Measurements from ENCODE around the gene SEPTIN11.

The SEPTIN11 gene

DNA sequence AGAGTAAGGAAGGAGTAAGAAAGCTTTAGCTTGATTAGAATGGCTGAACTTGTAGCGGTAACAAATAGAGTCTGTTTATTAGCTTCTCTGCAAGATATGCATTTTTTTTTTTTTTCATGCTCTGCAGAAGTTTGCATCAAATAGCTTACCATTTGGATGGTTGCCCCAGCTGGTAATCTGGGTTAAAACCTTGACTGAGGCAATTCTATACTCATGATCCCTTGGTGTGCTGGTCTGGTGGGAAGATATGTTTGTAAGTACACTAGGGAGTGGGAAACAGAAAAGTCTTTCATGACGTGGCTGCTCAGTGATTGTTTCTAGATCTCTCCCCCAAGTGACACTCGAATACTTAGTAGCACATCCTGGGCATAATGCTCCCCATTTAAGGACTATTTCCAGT lies 32.1 kb downstream of the SEPTIN11 start:
- DNase-seq, result no peak

DNA sequence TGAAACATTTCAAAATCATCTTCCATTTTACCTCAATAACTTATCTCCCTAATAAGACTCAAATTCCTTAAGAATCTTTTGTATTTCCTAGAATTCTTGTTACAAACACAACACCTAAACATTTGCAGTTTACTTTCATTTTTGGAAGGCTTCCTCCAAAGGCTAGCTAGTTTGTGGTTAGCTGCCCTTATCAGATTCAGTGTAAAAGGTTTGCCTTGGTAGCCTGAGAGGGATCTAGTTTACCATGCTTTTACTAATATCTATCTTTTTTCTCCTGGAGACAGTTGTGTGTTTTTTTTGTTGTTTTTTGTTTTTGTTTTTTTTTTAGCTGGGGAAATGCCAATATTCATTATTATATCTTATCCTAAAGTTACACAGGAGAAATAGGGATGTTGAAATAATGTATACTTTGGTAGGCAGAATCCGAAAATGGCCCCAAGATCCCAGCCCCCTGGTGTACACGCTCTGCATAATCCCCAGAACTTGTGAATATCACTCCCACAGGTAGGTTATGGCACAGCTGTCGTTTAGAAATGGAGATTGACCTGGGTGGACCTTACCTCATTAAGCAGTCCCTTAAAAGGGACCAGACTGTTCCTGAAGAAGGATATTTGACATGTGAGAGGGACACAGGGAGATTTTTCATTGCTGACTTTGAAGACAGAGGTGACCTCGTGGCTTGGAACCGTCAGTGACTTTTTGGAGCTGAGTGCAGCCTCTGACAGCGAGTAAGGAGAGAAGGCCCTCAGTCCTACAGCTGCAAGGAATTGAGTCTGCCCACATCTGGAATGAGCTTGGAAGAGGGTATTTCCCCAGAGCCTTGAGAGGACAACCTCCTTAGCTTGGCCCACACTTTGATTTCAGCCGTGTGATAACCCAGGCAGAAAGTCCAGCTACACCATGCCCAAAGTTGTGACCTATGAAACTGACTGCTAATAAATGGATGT lies 33.4 kb downstream of the SEPTIN11 start:
- no peak for DNase-seq

DNA sequence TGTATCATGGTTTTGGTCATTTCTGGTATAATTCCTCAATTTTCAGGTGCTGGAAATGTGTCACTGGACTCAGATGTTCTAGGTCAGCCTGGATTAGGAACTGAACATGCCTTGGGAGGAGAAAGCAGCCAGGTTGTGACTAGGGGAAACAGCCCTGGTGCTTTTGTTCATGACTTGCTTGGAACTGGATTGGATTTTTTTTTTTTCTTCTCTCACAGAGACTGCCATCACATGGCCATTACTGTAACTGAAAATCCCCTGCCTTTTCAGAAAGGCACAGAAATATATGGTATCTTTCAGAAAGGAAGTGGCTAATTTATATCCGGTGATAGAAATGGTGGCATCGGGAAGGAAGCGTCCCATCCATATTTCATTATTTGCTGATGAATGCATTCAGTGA lies 34.6 kb downstream of the SEPTIN11 start:
- no peak for DNase-seq

DNA sequence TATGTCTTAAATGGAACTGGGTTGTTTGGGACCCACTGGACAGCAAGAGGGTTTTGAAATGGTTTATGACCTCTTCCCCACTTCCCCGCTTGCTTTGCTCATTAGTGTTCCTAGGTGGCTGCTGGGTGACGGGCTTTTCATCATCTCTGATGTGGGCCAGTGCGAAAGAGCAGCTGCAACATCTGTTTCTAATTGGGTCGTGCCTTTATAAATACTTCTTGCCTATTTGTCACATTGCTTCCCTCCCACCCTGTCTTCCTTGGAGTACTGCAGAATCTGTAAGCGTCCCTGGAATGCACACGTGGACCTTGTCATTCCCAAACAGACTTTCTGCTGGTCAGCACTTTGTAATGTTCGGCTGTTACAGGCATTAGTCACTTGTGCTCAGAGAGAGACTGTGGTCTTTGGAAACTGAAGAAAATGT lies 35.2 kb downstream of the SEPTIN11 start:
- no peak for DNase-seq

DNA sequence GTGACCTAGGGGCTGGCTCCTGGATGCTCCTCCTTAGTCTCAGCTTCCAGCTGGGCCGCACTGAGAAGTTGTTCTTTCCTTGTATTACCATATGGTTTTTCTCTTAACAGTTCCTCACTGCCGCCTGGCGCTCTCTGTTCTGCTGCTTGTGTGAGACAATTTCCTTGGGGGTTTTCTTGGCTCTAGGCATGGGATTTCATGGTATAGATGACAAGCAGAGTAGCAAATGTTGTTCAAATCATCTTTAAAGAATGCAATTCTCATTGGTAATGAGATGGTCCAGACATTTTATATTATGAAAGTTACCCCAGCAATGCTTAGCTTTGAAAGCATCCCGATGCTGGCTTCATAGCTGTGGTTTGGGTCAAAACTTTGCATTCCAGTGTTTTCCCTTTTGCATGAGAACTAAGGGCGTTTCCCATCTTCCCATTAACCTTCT lies 37.6 kb downstream of the SEPTIN11 start:
- no peak for DNase-seq

DNA sequence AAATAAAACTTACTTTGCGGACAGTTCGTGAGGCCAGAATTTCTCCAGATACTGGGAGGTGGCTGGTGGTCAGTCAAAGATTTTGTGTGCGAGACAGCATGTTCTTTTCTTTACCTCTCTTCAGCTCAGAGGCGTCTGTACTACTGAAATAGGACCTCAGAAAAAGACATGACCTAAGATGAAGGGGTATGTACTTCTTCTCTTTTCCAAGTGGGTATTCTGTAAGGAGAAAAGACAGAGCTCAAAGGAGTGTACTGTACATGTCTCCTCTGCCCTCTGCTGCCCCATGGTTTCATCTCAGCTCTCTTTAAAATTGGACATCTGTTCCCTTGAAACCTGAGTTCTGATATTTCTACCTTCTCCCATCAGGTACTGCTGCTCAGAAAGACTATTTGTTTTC lies 38.1 kb downstream of the SEPTIN11 start:
- no peak for DNase-seq

DNA sequence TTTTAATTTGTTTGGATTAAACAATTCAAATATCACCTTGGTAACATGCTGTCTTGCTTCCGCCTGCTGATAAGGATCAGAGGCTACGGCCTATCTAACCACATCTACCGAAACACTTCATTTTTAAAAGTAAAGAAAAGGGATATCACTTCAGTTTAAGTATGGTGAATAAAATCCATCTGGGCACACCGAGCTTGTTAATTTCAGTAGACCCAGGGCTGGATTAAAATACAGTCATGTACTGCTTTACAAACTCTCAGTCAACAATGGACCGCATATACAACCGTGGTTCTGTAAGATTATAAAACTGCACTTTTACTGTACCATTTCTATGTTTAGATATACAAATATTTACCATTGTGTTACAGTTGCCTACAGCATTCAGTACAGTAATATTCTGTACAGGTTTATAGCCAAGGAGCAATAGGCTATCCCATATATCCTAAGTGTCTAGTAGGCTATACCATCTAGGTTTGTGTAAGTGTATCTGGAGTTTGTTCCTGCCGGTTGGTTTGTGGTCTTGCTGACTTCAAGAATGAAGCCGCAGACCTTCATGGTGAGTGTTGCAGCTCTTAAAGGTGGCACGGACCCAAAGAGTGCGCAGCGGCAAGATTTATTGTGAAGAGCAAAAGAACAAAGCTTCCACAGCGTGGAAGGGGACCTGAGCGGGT lies 40.0 kb downstream of the SEPTIN11 start:
- no peak for DNase-seq

DNA sequence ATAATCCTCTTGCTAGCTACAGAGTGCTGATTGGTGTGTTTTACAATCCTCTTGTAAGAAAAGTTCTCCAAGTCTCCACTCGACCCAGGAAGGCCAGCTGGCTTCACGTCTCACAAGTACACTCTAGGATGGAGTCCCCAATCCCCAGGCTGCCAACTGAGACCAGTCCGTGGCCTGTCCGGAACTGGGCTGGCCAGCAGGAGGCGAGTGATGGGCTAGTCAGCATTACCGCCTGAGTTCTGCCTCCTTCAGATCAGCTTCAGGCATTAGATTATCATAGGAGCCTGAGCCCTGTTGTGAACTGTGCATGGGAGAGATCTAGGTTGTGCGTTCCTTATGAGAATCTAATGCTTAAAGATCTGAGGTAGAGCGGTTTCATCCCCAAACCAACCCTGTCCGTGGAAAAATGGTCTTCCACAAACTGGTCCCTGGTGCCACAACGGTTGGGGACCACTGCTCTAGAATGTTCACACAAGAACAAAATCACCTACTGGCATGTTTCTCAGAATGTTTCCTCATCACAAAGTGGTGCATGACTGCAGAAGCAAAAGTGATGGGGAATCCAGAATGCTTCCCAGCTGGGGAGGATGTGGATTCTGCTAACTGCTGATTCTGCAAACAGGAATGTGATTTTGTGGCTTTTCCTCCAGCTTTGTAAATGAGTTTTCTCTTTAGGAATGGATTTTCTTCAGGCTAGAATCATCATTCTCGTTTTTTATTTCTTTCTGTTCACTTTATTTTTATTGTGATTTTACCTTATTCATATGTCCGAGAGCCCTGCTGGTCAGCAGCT lies 40.9 kb downstream of the SEPTIN11 start:
- DNase-seq, result no peak

DNA sequence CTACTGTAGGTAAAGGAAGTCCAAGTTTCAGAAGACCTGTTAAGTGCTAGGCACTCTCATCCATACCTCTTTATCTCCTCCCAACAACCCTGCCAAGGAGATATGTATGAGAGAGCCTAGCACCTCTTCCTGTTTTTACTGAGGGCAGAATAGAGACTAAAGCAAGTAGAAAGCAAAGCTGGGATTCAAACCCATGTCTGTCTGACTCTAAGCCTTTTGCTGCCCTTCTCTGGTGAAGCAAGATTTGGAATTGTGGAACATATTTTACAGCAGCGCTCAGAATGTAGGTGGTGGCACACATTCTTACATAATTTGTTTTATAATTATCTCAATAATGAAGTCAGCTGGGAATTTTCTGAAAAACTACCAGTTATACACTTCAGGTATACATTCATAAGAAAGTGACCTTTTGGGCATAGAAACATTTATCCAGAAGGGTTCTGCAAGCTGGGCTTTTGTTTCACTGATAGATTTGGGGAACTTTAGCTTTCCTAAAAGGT lies 41.7 kb downstream of the SEPTIN11 start:
- no peak for DNase-seq

DNA sequence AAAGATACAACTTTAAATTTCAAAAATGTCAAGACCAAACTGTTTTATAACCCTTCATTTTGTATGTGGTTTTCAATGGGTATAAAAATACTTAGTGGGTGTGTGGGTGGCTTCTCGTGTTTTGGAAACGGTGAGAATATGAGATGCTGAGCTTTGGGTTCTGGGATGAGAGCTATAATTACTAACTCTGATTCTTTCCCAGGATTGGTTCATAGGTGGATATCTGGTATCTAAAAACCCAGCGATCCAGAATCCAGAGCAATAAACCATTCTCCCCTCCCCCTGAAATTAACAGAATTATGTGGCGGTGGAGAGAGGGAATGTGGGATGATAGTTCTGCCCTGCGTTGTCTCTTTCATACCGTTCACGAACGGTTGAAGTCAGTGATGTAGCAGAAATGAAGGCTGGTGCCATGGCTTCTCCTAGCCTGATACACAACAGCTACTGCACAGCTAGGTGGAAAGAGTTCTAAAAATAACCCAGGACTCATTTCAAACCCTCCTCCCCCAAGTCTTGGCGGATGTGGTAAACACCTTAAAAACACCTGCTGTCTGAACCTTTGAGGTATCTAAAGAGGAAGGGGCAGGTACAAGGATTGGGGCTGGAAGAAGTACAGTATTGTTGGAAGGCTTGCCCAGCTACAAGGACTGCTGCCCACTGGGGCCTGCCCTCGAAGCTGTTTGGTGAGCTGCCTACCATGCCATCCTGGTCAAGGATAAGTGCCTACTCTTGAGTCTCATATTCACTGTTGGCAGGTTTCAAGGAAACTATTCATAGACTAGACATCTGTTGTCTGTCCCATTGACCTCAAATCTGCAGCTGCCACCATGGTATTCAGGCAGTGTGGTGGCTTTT lies 44.5 kb downstream of the SEPTIN11 start:
- DNase-seq, result peak; percentile 80

DNA sequence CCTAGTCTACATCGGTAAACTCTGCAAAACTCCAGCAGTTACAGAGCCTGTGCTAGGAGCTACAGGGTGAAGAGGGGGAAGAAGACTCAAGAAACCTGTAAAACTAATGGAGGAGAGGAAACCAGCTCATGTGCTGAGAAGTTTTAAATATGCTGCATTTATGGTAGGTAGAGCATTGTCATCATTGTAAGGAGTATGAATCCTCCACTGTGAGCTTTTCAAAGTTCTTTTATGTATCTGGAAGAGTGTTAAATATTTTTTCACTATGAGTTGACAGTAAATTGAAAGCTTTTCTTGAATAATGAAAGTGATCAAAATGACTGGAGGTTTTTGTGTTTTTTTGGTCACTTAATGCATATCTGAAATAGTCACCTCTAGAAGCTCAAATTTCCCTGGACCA lies 46.2 kb downstream of the SEPTIN11 start:
- DNase-seq, result no peak

DNA sequence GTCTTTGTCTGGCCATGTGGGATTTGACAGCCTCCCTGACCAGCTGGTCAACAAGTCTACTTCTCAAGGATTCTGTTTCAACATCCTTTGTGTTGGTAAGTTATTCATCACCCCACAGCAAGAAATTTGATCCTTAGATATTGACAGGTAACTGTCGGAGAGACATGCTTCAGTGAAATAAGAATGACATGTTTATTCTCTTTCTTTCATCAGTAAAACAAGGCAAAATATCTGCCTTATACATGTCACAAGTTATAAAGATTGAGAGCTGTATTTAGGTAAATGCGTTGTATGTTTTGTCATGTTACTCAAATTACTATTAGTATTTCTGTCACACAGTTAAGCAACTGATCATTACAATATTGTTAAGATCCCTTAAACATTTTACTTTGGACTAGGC lies 46.9 kb downstream of the SEPTIN11 start:
- no peak for DNase-seq

DNA sequence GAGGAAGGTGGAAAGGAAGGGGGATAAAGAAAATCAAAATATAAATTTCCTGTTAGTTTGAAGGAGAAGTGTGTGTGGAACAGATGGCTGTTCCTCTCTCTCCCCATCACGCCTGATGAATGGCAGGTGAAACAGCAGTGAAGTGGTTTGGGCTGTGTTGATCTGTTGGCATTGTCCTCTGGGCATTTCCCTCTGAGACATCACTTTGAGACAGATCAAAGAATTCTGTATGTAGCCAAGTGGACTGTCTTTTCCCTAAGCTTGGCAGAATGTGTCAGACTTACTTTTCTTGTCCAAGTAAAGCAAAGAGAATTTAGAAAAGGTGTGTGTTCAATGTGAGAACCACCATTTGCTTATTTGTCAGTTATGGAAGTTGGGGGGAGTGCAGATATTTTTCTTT lies 47.5 kb downstream of the SEPTIN11 start:
- no peak for DNase-seq

DNA sequence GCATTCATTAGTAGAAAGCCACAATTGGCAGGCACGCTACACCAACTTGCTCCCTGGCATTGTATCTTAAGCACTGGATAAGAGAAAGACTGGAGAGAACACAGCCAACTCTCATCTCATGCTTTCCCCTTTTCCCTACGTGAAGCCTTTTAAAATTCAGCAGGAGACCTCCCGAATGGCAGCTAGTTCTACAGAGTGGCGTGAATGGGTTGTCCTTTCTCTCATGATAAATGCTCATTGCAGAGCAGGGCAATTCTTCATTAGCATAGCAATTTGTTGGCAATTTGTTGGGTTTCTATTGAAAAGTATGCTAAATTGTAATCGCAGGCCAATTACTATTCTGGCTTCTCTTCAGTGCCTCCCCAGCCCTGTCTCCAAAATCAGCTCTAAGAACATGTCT lies 48.0 kb downstream of the SEPTIN11 start:
- DNase-seq, result no peak

DNA sequence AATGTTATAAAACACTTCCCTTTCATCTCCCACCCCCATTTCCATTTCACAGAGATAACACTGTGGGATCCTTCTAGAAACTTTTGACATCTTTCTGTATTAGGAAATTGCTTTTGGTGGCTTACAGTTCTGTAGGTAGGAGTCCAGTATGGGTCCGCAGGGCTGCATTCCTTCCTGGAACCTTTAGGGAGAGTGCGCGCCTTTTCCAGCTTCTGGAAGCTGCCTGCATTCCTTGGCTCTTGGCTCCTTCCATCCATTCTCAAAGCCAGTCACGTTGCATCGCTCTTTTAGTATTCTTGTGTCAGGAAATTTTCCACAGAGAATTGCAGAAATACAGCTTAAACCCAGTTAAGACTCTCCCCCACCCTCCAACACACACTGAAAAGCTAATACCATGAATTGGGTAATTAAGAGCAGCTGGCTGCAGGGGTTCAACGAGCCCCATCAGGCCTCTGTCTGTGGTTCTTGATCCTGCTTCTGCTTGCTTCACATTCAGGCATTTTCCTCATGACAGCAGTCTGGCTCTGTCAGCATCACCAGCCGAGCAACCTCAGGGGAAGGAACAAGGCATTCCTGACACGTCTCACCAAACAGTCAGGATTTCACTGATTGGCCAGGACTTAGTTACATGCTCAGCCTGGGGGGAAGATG lies 48.8 kb downstream of the SEPTIN11 start:
- DNase-seq, result no peak
